ENCODE results near the gene IGSF9B.

DNA sequence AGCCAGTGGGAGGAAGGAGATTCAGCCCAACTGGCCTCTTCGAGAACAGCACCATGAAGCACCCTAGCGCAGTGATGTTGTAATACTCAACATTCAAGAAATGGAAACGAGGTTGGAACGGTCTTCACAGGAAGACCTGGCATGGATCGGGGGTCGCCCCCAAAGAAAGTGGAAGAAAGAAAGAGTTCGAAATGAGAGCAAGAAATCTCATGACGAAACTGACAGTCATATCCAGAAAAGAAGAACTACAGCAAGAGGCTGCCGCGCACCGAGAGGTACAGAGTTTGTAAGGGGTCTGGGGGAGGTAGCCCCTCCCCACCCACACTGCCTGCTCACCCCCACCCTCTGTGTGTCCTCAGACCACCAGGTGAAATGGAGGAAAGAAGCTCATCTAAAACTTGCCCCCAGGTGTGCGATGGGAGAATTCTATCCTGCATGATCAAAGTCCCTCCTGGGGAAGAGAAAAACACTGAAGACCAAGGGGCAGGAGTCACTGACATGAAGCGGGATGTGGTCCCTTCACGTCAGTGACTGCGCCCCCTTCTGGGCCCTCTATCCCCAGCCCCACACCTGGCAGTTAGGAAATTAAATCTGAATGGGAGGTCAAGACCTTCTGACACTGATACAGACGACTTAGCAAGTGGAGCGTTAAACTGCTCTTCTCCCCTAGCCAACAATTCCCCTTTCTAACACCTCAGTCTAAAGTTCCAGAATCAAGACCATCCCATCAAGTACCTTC is 58.6 kb downstream of the IGSF9B start:
- TF ChIP-seq ZNF432 (CRISPR knock-in tag; IDR thresholded peaks at IDR 0.05; ENCODE audit: borderline replicate concordance): no peak
- TF ChIP-seq REXO4 (CRISPR knock-in tag; IDR thresholded peaks at IDR 0.05; ENCODE audit: borderline replicate concordance): no peak
- TF ChIP-seq POLR2G (IDR thresholded peaks at IDR 0.05; ENCODE audit: low read depth, low read length): no peak
- TF ChIP-seq YEATS2 (CRISPR knock-in tag; IDR thresholded peaks at IDR 0.05; ENCODE audit: borderline replicate concordance): no peak
- TF ChIP-seq, protein P1, sequence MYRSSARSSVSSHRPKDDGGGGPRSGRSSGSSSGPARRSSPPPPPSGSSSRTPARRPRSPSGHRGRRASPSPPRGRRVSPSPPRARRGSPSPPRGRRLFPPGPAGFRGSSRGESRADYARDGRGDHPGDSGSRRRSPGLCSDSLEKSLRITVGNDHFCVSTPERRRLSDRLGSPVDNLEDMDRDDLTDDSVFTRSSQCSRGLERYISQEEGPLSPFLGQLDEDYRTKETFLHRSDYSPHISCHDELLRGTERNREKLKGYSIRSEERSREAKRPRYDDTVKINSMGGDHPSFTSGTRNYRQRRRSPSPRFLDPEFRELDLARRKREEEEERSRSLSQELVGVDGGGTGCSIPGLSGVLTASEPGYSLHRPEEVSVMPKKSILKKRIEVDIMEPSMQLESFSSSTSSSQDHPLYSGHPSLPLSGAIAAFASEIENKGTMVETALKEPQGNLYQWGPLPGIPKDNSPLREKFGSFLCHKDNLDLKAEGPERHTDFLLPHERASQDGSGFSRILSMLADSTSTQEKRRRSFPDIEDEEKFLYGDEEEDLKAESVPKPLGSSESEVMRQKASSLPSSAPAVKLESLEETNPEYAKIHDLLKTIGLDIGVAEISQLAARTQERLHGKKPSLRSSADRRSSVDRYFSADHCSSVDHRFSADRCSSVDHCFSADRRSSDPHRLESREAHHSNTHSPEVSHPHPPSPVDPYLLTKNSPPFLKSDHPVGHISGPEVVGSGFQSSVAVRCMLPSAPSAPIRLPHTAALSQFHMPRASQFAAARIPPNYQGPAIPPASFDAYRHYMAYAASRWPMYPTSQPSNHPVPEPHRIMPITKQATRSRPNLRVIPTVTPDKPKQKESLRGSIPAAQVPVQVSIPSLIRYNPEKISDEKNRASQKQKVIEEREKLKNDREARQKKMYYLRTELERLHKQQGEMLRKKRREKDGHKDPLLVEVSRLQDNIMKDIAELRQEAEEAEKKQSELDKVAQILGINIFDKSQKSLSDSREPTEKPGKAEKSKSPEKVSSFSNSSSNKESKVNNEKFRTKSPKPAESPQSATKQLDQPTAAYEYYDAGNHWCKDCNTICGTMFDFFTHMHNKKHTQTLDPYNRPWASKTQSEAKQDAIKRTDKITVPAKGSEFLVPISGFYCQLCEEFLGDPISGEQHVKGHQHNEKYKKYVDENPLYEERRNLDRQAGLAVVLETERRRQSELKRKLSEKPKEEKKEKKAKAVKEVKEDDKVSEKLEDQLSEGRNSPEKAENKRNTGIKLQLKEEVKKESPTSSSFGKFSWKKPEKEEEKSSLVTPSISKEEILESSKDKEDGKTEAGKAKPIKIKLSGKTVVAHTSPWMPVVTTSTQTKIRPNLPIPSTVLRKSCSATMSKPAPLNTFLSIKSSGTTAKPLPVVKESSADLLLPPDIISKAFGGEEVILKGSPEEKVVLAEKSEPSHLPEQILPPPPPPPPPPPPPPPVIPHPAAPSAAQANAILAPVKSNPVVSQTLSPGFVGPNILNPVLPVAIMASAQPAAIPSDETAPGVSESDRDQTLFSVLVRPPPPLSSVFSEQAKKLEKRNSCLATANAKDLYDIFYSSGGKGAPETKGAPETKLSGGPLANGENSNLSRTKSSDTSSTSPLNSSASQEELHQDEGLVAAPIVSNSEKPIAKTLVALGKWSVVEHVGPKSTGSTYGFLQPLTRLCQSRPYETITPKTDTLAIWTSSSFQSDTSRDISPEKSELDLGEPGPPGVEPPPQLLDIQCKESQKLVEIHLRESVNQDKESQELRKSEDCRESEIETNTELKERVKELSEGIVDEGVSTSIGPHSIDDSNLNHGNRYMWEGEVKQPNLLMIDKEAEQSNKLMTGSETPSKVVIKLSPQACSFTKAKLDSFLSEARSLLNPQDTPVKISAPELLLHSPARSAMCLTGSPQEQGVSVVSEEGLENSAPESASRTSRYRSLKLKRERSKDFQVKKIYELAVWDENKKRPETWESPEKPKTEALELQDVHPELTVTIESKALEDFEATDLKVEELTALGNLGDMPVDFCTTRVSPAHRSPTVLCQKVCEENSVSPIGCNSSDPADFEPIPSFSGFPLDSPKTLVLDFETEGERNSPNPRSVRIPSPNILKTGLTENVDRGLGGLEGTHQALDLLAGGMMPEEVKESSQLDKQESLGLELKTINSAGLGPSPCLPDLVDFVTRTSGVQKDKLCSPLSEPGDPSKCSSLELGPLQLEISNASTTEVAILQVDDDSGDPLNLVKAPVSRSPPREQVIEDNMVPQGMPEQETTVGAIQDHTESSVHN (CRISPR knock-in tag; IDR thresholded peaks at IDR 0.05): no peak
- TF ChIP-seq, protein P2, sequence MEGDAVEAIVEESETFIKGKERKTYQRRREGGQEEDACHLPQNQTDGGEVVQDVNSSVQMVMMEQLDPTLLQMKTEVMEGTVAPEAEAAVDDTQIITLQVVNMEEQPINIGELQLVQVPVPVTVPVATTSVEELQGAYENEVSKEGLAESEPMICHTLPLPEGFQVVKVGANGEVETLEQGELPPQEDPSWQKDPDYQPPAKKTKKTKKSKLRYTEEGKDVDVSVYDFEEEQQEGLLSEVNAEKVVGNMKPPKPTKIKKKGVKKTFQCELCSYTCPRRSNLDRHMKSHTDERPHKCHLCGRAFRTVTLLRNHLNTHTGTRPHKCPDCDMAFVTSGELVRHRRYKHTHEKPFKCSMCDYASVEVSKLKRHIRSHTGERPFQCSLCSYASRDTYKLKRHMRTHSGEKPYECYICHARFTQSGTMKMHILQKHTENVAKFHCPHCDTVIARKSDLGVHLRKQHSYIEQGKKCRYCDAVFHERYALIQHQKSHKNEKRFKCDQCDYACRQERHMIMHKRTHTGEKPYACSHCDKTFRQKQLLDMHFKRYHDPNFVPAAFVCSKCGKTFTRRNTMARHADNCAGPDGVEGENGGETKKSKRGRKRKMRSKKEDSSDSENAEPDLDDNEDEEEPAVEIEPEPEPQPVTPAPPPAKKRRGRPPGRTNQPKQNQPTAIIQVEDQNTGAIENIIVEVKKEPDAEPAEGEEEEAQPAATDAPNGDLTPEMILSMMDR (CRISPR knock-in tag; IDR thresholded peaks at IDR 0.05): no peak
